MCF 10A (cell line): ENCODE measurements around the gene CFAP77. TPM values are rescaled to one million over a fixed set of nuclear protein-coding genes. Genes with fewer than 3 reads are reported as not detected.

Source experiments
- BruUV-seq: library from RNA; stranded (reverse); fragments of 400-500 nt; replicated peaks from 2 replicates; lab custom pipeline; 2021; lab: Mats Ljungman, UMichigan
- CTCF ChIA-PET: fragments of 300-600 bp; sonication (Branson Sonifier 250); formaldehyde crosslinking; extraction: SDS; loops from one replicate; lab custom pipeline; 2021; ENCODE audit warnings: antibody characterized with exemption, inconsistent platforms; lab: Yijun Ruan, JAX
- POLR2A ChIA-PET: fragments of 300-600, 350-650 bp; sonication (Branson Sonifier 250); formaldehyde crosslinking; extraction: SDS; loops from one replicate; lab custom pipeline; 2020; ENCODE audit warnings: antibody characterized with exemption, inconsistent platforms; lab: Yijun Ruan, JAX
- DNase-seq: peaks from one replicate; pipeline ENCODE4 v3.0.0-alpha.2; 2018; ENCODE audit not compliant: unreplicated experiment
- H3K27ac Mint-ChIP-seq: one replicate; pipeline ENCODE4 v1.8.0; 2022; ENCODE audit warnings: mild to moderate bottlenecking, low read depth, mixed read lengths; ENCODE audit not compliant: unreplicated experiment
- H3K27me3 Mint-ChIP-seq: one replicate; pipeline ENCODE4 v1.8.0; 2022; ENCODE audit warnings: mixed read lengths; ENCODE audit not compliant: insufficient read depth, unreplicated experiment
- H3K36me3 Mint-ChIP-seq: one replicate; pipeline ENCODE4 v1.8.0; 2022; ENCODE audit warnings: mild to moderate bottlenecking, moderate library complexity, mixed read lengths; ENCODE audit not compliant: insufficient read depth, unreplicated experiment
- H3K4me1 Mint-ChIP-seq: one replicate; pipeline ENCODE4 v1.8.0; 2022; ENCODE audit warnings: mixed read lengths; ENCODE audit not compliant: insufficient read depth, unreplicated experiment
- H3K4me3 Mint-ChIP-seq: one replicate; pipeline ENCODE4 v1.8.0; 2022; ENCODE audit warnings: mild to moderate bottlenecking, moderate library complexity, mixed read lengths; ENCODE audit not compliant: unreplicated experiment
- H3K9me3 Mint-ChIP-seq: one replicate; pipeline ENCODE4 v1.8.0; 2022; ENCODE audit warnings: mixed read lengths; ENCODE audit not compliant: unreplicated experiment
- intact Hi-C: fragments of 100-400 bp; cut with micrococcal nuclease; formaldehyde crosslinking; loops from 2 replicates; pipeline ENCODE4 v1.14.1; 2022
- total RNA-seq: library from RNA; stranded (reverse); gene quantifications from 2 replicates; pipeline ENCODE4 v1.2.3, GENCODE V29; 2022
- TF ChIP-seq, protein P1 (sequence below): fragments of 200-600 bp; IDR thresholded peaks from one replicate; pipeline ENCODE4 v1.8.0; 2022; ENCODE audit warnings: antibody characterized with exemption, mild to moderate bottlenecking; ENCODE audit not compliant: unreplicated experiment

The CFAP77 gene
- total RNA-seq, 1 experiment from 2014 or later, result not detected

GRCh38 chr9:132505991-132506655, 96.1 kb downstream of the CFAP77 start:
- Mint-ChIP-seq H3K36me3 (no peaks in the 10 kb centered on the region), H3K9me3 (no peaks in the 10 kb centered on the region), H3K27me3 (peaks cover 58% of the 10 kb centered on the region), H3K4me3 (no peak overlapping the region), H3K27ac (no peak overlapping the region), H3K4me1 (no peaks in the 10 kb centered on the region)
- no peak for DNase-seq
- TF ChIP-seq, protein P1, sequence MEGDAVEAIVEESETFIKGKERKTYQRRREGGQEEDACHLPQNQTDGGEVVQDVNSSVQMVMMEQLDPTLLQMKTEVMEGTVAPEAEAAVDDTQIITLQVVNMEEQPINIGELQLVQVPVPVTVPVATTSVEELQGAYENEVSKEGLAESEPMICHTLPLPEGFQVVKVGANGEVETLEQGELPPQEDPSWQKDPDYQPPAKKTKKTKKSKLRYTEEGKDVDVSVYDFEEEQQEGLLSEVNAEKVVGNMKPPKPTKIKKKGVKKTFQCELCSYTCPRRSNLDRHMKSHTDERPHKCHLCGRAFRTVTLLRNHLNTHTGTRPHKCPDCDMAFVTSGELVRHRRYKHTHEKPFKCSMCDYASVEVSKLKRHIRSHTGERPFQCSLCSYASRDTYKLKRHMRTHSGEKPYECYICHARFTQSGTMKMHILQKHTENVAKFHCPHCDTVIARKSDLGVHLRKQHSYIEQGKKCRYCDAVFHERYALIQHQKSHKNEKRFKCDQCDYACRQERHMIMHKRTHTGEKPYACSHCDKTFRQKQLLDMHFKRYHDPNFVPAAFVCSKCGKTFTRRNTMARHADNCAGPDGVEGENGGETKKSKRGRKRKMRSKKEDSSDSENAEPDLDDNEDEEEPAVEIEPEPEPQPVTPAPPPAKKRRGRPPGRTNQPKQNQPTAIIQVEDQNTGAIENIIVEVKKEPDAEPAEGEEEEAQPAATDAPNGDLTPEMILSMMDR, result no peak
- BruUV-seq, result no TSS peak
- CTCF ChIA-PET, result interaction anchor here (0.6 to 3.4 kb wide), 9 partner anchors 9 to 1320 kb away, joined by 3 to 22 read pairs (median 3); no protein-coding TSS in a partner anchor
- POLR2A ChIA-PET, result no interaction called here
- intact Hi-C loops, result loop anchor here (2.0 to 5.0 kb wide), 2 partner anchors 95 to 396 kb away; partner anchors contain the start of gene CFAP77

DNA sequence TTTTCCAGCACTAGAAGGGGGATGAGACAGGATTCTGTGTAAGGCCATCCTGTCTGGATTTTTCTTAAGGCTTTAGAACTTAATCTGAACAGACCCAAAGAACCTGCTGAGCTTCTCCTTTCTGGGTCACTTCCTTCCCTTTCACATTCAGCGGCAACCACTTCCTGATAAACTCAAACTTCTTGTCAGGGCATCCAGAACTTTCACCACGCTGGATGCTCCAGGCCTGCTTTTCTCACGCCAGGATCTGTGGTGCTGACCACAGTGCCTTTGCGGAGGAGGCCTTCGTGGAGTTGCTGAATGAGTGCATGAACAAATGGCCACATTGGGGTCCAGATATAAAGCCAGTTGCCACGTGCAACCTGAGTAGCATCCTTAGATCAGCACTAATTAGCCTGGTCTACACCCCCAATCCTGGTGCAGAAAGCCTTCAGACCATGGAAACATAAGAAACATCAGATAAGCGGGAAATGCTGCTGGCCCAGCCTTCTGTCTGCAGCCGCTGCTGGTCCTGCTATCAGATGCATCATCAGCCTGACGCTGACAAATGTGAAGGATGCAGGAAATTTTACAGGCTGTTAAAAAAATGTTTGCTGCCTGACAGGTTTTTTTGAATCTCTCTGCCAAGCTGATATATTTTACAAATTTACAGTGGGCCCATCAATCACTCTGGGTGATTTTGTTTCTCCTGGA, 97.1 kb downstream of the CFAP77 start:
- no TSS peak for BruUV-seq
- Mint-ChIP-seq H3K9me3 (no peaks in the 10 kb centered on the region), H3K36me3 (no peaks in the 10 kb centered on the region), H3K4me1 (no peaks in the 10 kb centered on the region), H3K27me3 (peaks cover 62% of the 10 kb centered on the region), H3K27ac (no peak overlapping the region), H3K4me3 (no peak overlapping the region)
- CTCF ChIA-PET, result interaction anchor here (0.6 to 3.4 kb wide), 23 partner anchors 10 to 415 kb away, joined by 3 to 22 read pairs (median 4); no protein-coding TSS in a partner anchor
- POLR2A ChIA-PET, result interaction anchor here (0.6 to 1.4 kb wide), 3 partner anchors 90 to 293 kb away, joined by 3 to 4 read pairs (median 3); no protein-coding TSS in a partner anchor
- TF ChIP-seq, protein P1, result no peak
- intact Hi-C loops, result loop anchor here (1.0 to 5.0 kb wide), 4 partner anchors 68 to 395 kb away; partner anchors contain the start of gene CFAP77
- no peak for DNase-seq

- Mint-ChIP-seq H3K36me3 (no peaks in the 10 kb centered on the region), H3K27me3 (peaks cover 62% of the 10 kb centered on the region), H3K4me1 (no peaks in the 10 kb centered on the region), H3K9me3 (no peaks in the 10 kb centered on the region), H3K27ac (no peak overlapping the region), H3K4me3 (no peak overlapping the region)
- BruUV-seq, result no TSS peak
- TF ChIP-seq, protein P1, result peak; percentile 73
- peak; percentile 65 for DNase-seq
- CTCF ChIA-PET, result interaction anchor here (0.5 to 3.4 kb wide), 38 partner anchors 9 to 988 kb away, joined by 3 to 22 read pairs (median 3); no protein-coding TSS in a partner anchor
- intact Hi-C loops, result loop anchor here (1.0 to 5.0 kb wide), 4 partner anchors 67 to 394 kb away; partner anchors contain the start of gene CFAP77
- POLR2A ChIA-PET, result interaction anchor here (0.6 to 1.4 kb wide), 3 partner anchors 89 to 292 kb away, joined by 3 to 4 read pairs (median 3); no protein-coding TSS in a partner anchor
Observed at GRCh38 chr9:132507670-132508469, 97.9 kb downstream of the CFAP77 start.
